GM18526 (cell line): ENCODE measurements around the gene WDPCP.

Experiments
- POLR2A ChIP-seq: IDR thresholded peaks from 3 replicates; pipeline ENCODE4 v1.6.1; 2011; ENCODE audit not compliant: insufficient read length; ENCODE audit errors: extremely low read depth

Gene WDPCP

DNA sequence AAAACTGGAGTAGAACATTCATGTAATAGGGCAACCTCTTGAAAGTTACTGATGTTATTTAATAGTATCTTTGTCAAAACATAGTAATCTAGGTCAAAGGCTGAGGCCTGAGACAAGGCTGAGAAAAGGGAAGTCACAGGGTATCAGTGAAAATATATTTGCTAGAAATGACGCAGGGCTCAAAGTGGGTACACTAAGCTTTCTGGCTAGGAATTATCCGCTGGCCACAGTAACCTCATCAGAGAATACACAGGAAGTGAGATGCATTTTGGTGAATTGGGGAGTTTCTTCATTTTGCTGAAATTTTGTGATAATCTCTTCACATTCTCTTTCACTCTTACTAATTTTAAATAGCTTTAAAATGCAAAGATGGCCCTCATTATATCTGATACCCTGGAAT, 330.8 kb downstream of the WDPCP start:
- no peak for TF ChIP-seq POLR2A

DNA sequence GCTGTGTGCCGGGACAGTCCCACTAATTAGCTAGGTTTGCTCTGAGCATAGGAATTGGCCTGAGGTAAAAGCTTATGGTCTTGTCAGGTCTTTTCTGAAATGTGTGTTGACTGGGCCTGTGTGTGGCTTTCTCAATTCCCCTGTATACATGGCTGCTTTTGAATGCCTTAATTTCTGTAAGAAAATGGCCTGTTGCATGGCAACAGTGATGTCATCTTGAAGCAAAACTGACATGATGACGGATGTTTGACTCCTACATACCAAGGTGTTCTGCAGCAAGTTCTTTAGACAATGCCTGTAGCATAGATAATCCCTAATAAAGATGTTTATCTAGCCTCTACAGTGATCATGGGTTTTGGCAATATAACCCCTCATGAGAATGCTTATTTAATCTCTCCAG, 339.1 kb downstream of the WDPCP start:
- TF ChIP-seq POLR2A = no peak

DNA sequence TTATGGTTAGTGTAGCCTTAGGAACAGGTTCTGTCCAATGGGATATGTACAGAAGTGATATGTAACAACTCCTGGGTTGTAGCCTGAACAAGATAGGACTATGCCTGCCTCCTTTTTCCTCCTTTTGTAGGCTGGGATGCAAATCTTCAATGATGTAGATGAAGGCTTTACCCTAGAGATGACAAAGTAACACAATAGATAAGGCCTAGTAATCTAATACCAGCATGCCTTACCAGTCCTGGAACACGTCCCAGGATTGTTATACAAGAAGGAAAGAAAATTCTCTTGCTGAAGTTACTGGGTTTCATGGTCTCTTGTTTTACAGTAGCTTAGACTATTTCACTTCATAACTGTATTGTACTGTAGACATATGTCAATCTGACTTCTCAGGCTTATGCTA, 345.5 kb downstream of the WDPCP start:
- no peak for TF ChIP-seq POLR2A

DNA sequence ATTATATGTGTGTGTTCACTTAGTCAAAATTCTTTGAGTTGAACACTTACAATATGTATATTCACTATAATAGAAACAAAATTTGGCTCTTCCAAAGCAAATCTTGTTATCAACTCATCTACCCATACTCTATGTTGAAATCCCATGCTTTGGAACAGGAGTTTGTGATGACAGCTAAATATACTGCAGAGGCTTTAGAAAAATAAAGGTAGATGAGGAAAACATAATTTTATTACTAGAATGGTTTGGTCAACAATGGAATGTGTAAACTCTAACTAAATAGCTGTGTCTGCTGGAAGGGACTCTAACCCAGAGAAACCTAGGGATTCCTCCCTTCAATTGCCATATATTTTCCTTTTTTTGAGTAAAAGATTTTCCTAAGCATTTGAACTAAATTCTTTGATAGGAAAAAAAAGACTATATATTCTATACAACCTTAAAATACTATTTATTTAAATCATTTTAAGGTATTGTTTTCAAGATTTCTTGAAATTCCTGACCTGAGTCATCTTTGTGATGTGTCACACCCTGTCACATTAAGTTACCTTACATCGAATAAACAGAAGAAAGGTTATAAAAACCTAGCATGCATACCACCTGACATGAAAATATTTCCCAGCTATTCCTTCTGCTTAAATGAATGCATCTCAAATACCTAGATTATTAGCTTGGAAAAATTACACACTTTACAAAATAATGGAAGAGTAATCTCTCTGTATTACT, 362.2 kb downstream of the WDPCP start:
- TF ChIP-seq POLR2A = no peak

DNA sequence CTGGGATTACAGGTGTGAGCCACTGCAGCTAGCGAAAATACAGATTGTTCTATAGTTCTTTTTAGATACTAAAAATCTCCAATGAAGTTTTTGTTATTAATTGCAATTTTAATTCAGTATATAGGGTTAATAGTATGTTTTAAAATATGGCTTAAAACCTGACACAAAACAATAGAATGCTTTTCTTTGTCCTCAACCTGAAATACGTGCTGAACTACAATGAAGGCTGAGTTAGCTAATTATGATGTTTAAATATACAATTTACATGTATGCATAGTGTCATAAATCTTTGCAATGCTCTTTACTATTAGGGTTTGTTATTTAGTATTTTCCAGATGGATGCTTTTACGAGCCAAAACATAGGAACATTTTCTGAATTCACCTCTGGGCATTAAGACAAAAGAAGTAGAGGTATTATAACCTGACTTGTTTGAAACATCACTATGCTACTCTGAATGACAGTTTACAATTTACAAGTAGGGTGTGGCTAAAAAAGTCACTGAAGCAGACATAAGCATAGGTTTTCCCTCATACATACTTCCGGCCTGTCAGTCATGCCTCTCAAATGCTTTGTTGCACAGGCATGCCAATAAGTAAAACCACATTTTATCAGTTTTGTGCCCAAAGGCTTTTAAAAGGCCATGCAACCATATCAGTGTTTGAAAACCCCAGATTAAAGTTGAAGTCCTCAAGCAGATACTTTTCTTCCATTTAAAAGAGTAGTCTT, 369.3 kb downstream of the WDPCP start:
- no peak for TF ChIP-seq POLR2A

DNA sequence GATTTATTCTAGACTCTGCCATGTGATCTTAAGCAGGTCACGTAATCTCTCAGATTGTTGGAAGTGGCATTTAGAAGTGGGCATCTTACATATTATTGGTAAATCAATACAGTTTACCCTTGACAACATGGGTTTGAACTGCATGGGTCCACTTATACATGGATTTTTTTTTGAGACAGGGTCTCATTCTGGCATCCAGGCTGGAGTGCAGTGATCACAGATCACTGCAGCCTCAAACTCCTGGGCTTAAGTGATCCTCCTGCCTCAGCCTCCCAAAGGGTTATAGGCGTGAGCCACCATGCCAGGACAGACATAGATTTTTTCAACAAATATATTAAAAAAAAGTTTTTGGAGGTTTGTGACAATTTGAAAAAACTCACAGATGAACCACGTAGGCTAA, 393.0 kb downstream of the WDPCP start:
- TF ChIP-seq POLR2A = no peak

DNA sequence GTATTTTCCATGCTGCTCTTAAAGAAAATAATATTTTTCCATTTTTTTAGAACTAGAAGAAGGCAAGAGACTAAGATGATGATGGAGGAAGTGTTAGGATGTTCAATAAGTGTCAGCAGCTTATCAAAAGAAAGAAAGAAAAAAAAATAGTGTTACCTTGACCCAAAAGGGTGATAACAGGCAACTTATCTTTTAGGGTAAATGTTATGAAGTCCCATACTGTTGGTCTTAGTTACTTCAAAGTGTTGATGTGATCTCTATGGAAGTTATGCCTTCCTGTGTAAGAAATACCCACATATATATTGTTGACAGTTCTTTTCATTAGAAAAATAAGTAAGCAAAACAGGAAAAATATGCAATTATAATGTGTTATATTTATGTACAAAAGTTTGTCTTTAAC, 394.1 kb downstream of the WDPCP start:
- no peak for TF ChIP-seq POLR2A

DNA sequence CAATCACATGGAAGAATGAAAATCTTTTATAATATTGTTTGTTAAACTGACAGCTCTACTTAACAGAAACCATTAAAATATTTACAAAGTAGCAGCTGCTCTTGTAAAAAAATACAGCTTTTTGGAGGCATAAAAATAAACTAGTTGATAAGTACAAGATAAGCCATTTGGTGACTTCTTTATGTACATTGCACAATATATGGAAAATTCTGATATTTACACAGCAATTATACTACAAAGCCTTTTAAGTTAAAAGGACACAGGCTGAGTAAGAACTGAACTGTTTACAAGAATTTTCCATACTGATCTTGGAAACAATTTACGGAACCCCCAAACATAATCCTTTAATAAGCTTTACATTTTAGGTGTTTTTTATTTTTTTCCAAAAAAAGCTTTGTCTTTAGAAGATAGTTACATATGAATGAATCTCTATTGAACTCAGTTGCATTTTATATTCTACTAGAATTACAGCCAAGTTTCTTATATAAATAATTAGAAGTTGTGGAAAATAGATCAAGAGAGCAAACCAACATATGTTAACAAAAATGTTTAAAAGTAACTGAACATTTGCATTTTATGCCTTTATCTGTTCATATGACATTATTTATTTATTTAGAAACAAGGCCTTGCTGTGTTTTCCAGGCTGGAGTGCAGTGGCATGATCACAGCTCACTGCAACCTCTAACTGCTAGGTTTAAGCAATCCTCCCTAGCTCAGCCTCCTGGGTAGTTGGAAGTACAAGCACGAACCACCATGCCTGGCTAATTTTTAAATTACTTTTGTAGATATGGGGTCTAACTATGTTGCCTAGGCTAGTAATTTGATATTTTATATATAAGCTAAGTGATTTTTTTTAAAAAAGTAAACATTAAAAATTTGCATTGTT, 395.1 kb downstream of the WDPCP start:
- TF ChIP-seq POLR2A = no peak

DNA sequence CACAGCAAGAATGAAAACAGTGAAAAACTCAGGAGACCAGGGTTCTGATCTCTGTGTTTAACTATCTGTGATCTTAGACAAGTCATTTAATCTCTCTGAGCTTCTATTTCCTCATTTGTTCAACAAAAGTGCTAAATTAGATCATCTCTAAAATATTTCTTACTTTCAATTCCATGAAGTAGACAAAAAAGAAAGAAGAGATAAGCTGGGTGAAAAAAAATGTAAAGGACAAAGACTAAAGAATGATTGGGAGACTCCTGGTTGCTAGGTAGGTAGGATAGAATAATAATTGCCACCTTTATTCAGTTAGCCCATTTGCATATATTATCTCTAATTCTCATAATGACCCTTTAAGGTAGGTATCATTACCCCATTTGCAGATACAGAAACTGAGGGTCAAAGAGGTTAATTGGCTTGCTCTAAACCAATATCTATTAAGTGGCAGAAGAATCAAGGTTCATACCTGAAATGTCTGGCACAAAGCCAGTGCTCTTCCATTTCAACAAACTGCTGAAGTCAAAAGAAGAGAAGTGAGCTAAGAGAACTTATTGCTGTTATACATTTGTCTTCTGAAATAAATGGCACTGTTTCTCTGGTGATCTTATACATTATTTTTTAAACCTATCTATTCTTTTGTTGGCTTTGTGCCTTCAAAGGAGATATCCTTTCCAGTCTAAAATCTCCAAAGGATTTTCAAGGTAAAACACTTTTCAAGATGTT, 395.9 kb downstream of the WDPCP start:
- no peak for TF ChIP-seq POLR2A

DNA sequence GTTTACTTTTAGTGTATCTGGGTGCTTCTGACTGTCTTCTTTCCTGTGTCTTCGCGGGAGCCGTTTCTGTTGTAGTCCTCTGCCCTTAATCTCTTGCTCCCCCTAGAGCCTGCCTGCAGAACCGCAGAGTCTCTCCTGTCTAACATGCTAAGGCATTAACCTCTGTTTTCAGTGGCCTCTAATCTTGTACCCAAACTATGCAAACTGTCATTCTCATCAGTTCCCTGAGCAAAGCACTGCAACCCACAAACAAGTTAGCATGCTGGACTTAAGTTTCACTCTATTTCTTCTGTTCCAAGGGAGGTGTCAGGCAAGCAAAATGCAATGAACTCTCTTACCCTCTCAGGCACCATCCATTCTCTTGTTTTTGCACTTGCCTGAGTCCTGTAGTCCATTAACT, 399.3 kb downstream of the WDPCP start:
- no peak for TF ChIP-seq POLR2A

DNA sequence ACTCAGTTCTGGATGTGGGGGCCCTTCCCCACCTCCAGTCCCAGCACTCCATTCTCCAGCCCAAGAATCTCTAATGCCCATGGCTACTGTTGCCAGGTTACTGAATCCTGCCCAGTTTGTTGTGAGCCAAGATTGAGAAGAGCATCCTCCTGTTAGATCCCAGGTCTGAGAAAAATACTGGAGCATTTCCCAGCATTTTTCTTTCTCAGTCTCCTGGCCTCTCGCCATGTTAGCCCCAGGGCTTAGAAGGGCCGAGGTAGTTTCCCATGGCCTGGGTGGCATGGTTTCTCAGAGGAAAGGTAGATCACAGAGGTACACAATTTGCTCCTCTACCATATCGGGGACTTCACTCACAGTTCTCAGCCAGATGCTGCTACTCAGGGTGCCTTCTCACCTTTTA, 401.9 kb downstream of the WDPCP start:
- TF ChIP-seq POLR2A = no peak

DNA sequence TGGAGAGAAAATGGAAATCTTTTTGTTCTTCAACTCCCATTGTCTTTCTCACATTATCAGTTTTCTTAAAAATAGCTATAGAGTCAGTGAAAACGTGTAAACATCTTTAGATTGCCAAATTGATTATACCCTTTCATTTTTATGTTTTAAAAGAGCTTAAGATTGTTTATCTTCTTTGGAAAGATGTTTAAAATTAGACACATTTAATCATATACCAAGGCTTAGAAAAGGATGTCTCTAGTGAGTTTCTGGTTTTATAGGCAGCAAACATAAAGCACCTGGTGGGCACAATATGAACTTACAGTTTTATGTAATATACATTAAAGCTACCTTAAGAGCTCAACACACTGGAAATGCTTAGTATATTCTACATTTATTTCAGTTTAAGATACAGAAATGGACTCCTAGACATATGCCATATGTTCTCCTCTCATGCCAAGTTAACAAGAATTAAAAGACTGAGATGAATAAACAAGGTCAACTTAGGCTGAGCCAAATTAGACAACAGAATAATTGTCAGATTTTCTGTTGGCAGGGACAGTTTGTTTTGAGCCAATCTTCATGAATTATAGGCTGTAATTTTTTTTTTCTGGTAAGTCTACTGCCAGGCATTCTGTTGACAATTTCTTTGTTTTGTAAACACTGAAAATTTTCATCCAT, 425.0 kb downstream of the WDPCP start:
- TF ChIP-seq POLR2A = no peak

DNA sequence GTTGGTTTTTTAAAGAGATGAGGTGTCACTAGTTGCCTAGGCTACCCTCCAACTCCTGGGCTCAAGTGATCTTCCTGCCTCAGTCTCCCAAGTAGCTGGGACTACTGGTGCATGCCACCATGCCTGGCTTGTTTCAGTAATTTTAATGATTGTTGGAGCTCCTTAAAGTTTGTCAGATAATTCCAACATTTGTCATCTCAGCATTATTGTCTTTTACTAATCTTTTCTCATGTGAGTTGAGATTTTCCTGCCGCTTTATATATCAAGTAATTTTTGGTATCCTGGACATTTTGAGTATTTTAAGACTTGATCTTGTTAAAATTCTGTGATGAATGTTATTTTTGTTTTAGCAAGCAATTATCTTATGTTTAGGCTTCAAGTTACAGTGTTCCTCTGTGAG, 429.0 kb downstream of the WDPCP start:
- no peak for TF ChIP-seq POLR2A

DNA sequence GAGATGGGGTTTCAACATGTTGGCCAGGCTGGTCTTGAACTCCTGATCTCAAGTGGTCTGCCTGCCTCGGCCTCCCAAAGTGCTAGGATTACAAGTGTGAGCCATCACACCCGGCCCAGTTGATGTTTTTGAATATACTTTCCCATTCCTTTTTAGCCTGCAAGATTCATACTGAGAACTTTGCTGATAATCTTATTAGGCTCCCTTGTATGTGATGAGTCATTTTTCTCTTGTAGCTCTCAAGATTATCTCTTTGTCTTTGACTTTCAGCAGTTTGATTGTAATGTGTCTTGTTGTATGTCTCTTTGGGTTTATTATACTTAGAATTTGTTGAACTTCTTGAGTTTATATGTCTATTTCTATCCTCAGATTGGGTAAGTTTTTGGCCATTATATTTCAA, 456.3 kb downstream of the WDPCP start:
- TF ChIP-seq POLR2A = no peak

DNA sequence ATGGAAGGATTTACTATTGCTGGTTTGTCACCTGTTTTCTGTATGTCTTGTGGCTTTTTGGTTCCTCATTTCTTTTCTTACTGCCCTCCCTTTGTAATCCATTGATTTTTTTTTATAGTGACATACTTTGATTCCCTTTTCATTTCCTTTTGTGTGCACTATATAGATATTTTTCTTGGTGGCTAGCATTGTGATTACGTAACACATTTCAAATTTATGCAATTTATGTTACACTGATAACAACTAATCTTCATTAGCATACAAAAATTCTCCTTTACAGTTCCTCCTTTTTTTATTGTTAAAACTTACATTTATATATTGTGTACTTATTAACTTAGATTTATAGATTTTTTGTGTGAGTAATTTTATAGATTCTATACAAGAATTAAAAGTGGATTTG, 457.1 kb downstream of the WDPCP start:
- no peak for TF ChIP-seq POLR2A
